ENCODE measurements around the gene LGALS1.

Gene LGALS1

GRCh38 chr22:37664249-37665101 lies 11.0 kb upstream of the LGALS1 start:
- no peak for DNase-seq

- no peak for DNase-seq
These were observed 9.9 kb upstream of the LGALS1 start for GRCh38 chr22:37665487-37665886.

GRCh38 chr22:37669586-37669985 lies 5.8 kb upstream of the LGALS1 start:
- DNase-seq: no peak

GRCh38 chr22:37672206-37672919 lies 3.1 kb upstream of the LGALS1 start:
- peak; percentile 31 for DNase-seq

GRCh38 chr22:37672920-37673455 lies 2.4 kb upstream of the LGALS1 start:
- no peak for DNase-seq

DNA sequence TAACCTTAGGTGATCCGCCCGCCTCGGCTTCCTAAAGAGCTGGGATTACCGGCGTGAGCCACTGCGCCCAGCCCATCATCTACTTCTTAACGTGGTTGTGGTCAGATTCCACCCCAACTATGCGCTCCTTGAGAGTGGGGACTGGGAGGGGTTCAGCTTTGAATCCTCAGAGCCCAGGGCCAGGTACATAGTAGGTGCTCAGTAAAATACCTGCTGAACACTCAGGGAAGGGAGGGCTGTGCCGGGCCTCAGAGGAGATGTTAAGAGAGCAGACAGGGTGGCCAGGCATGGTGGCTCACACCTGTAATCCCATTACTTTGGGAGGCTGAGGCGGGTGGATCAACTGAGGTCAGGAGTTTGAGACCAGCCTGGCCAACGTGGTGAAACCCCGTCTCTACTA lies 1.2 kb upstream of the LGALS1 start:
- no peak for DNase-seq

DNA sequence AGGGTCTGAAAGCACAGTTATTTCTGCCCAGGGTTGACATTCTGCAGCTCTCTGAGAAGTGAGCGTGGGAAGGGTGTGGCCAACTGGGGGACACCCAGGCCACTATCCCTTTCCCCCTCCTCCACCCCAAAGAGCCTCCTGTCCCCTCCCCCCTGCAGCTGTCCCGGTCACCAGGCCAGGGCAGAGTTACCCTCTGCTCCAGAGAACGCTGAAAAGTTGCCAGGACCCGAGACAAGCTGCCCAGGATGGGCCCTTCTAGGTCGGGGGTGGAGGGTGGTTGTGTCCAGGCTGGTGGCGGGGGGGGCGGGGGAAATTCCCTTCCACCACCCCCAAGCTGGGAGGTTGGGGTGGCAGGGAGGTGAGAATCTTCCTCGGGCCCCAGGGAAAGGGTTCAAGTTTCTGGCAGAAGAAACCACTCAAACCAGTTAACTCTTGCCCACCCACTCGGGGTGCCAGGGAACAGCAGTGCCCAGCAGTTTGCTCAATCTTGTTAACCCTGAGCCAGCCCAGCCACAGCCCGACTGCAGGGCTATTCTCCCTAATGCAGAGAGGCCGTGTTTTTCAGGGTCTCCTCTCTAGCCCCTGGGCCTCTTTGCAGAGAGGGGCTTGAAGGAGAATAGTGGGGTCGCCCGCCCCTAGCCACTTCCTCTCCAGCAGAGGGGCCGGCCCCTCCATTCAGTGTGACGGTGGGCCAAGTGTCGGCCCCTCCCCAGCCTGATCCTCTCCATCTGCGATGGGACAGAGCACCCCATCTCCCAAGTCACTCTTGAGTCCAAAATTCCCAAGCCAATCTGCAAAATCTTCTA lies 697 bp downstream of the LGALS1 start:
- no peak for DNase-seq

- peak; percentile 92 for DNase-seq
These were observed 1.5 kb downstream of the LGALS1 start for GRCh38 chr22:37676736-37677492.

DNA sequence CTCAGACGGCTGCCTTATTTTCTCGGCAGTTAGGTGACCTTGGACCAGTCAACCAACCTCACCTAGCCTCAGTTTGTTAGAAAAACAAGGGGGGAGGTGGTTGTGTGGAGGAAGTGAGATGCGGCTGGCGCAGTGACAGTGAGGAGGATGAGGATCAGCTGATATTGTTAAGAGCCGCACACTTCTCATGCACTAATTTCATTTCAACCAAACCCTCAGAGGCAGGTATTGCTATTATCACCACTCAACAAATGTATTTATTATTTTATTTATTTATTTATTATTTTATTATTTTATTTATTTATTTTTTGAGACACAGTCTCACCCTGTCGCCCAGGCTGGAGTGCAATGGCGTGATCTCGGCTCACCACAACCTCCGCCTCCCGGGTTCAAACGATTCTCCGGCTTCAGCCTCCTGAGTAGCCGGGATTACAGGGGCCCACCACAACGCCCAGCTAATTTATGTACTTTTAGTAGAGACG lies 2.1 kb downstream of the LGALS1 start:
- no peak for DNase-seq

DNA sequence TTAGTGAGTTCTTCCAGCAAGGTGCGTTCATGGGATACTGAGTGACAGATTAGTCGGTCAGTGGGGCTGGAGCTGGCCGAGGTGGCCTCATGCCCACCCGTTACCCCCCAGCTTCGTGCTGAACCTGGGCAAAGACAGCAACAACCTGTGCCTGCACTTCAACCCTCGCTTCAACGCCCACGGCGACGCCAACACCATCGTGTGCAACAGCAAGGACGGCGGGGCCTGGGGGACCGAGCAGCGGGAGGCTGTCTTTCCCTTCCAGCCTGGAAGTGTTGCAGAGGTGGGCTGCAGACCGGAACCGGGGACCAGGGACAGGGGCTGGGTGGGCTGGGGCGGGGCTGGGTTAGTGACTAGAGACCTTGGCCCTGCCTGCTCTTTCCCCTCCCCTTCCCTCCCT lies 2.9 kb downstream of the LGALS1 start:
- DNase-seq: no peak

DNA sequence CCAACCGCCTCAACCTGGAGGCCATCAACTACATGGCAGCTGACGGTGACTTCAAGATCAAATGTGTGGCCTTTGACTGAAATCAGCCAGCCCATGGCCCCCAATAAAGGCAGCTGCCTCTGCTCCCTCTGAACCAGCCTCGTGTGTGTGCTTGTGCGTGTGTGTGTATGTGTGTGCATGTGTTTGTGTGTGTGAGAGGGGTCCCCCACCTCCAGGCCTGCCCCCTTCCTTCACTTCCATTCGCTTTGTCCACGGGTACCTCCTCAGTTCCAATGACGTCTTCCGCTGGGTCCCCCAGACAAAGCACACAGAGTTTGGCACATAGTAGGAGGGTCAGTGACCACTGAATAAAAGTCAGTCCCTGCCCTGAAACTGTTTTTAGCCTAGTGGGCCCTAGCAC lies 4.2 kb downstream of the LGALS1 start:
- DNase-seq: no peak

DNA sequence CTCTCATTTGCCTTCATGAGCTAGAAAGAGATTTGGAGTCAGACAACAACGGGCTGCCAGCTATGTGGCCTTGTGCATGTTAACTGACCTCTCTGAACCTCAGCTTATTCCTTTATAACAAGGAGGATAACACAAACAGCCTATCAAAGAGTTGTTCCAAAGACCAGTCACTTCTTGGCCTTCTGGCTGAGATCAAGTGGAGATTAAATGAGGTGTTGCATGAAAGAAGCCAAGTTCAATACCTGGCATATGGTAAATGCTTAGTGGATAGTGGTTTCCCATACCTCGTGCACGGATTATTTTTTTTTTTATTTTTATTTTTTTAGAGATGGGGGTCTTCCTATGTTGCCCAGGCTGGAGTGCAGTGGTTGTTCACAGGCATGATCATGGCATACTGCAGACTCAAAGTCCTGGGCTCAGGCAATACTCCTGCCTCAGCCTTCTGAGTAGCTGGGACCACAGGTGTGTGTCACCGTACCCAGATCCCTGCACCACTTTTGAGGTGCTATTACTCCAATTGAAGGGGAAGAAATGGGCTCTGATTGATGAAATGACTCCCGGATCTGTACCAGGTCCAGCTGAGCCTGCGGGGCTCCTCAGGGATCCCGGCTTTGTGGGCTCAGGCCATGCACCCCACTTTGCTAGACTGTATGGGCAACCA lies 4.9 kb downstream of the LGALS1 start:
- no peak for DNase-seq

DNA sequence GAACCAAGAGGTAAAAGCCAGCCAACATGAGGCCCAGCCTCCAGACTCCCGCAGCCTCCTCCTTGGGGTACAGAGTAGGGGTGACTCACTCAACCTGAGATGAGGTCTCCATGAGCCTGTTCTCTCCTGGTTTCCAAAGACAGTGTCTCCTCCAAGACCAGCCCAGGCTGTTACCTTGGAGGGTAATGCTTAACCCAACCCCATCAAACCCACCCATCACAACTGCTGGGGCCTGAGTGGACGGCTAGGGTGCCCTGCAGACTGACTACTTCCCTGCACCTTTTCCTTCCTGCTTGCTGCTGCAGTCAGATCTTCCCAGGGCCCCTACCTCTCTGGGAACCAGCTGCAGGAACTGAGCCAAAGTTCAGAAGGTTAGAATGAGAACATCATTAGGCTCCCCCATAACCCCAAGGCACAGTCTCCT lies 5.6 kb downstream of the LGALS1 start:
- no peak for DNase-seq

- peak; percentile 65 for DNase-seq
These were observed 6.2 kb downstream of the LGALS1 start for GRCh38 chr22:37681556-37682049.

- DNase-seq: no peak
These were observed 9.6 kb downstream of the LGALS1 start for GRCh38 chr22:37684803-37685615.

DNA sequence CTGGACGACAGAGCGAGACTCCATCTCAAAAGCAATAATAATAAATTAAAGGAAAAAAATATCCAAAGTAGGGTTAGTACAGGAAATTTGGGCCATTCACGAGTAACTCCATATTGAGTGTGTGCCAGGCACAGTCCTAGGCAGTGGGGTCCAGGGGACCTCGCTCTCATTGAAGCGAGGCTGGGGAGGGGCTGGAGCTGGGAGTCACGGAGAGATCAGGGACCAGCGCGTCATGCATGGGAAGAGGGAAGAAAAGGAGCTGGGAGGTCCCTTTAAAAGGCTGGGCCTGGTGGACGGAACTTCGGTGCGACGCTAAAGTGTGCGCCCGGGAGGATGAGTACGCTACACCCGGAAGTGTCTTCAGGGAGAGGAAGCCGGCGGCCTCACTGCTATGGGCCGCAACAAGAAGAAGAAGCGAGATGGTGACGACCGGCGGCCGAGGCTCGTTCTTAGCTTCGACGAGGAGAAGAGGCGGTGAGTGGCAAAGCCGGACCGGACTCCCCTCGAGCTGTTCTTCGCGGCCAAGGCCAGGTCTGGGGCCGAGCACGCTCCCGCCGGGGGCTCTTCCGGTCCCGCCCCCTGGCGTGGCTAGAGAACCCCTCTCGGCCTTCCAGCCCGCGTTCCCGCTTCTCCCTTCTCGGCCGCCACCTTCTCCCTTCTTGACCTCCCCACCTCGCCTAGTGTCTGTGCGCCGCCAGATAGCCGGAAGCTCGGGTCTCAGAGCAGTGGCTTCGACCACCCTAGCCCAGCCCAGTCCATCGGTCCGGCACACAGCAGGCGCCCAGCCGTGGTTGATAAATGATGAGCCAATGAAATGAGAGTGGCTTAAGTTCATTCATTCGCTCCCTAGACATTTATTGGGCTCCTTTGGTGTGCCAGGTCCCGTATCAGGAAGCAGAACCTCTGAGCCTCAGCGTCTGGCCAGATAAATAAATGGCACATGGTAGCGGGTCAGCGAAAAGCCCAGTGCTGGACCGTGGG lies 10.9 kb downstream of the LGALS1 start, which contains the start of gene NOL12:
TSS of gene NOL12 (plus strand) at position 342 of the 981 bp plus-strand sequence. CDS start at position 392, 50 bp downstream.
- peak; percentile 71 for DNase-seq

DNA sequence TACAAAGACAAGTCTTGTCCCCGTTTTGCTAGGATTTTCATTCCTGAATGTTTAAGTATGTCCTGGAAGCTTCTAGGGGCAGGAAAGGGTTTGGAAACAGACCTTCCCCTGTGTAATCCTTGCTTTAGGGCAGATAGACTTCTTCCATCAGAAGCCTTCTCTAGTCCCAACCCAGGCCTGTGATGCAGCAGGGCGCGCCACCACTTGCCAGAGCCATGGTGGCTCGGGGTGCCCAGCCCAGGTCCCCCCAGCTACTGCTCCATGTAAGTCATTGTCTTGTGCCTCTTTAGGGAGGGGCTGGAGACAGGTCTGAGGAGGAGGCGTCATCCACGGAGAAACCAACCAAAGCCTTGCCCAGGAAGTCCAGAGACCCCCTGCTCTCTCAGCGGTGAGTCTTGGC lies 15.0 kb downstream of the LGALS1 start:
- no peak for DNase-seq

GRCh38 chr22:37690901-37691504 lies 15.6 kb downstream of the LGALS1 start:
- no peak for DNase-seq
